ENCODE measurements around the gene HGS. TPM values are rescaled to one million over a fixed set of nuclear protein-coding genes. Genes with fewer than 3 reads are reported as not detected.

The HGS gene
- total RNA-seq, 2 experiments from 2014 or later, result 96.9 to 111 TPM

GRCh38 chr17:81701288-81702071 lies 17.7 kb downstream of the HGS start:
- POLR2A ChIA-PET, result interaction anchor here (0.7 to 5.5 kb wide), 5 partner anchors 8 to 173 kb away, joined by 3 to 54 read pairs (median 8); partner anchors contain the start of genes ARL16 and HGS
- CTCF ChIA-PET, result interaction anchor here (0.7 to 2.3 kb wide), 6 partner anchors 10 to 168 kb away, joined by 3 to 13 read pairs (median 3); partner anchors contain the start of genes ARL16 and HGS
- Mint-ChIP-seq H3K4me3 (peak overlapping the region; percentile 94), H3K27ac (peak overlapping the region; percentile 92), H3K36me3 (peaks cover 36% of the 10 kb centered on the region), H3K9me3 (no peaks in the 10 kb centered on the region), H3K27me3 (no peaks in the 10 kb centered on the region), H3K4me1 (ENCODE audit: low read depth) (peaks cover 31% of the 10 kb centered on the region)
- intact Hi-C loops (cut with micrococcal nuclease), result loop anchor here (2.0 kb wide), 1 partner anchor 17 kb away; the partner anchor contains the start of gene HGS
- peak; percentile 42 for DNase-seq

- peak; percentile 93 for DNase-seq
- Mint-ChIP-seq H3K27ac (peak within 1 kb of the TSS; percentile 92), H3K36me3 (peaks cover 40% of the 10 kb centered on the region), H3K9me3 (no peaks in the 10 kb centered on the region), H3K4me3 (peak within 1 kb of the TSS; percentile 94), H3K4me1 (ENCODE audit: low read depth) (peaks cover 31% of the 10 kb centered on the region), H3K27me3 (no peaks in the 10 kb centered on the region)
- ChIA-PET CTCF (interaction anchor here (1.0 to 2.3 kb wide), 4 partner anchors 10 to 256 kb away, joined by 3 to 13 read pairs (median 6); partner anchors contain the start of genes ARL16 and HGS), POLR2A (interaction anchor here (1.0 to 5.5 kb wide), 13 partner anchors 8 to 395 kb away, joined by 3 to 54 read pairs (median 4); partner anchors contain the start of genes ARL16, HGS, MCRIP1 and P4HB)
- intact Hi-C loops (cut with micrococcal nuclease), result loop anchor here (1.0 to 2.0 kb wide), 2 partner anchors 9 to 18 kb away; partner anchors contain the start of genes HGS and SLC25A10
Measured at GRCh38 chr17:81702934-81703746, 19.3 kb downstream of the HGS start, which contains the start of gene MRPL12. Gene MRPL12 (plus strand): TSS chr17:81703367. CDS start chr17:81703502, 135 bp downstream.

DNA sequence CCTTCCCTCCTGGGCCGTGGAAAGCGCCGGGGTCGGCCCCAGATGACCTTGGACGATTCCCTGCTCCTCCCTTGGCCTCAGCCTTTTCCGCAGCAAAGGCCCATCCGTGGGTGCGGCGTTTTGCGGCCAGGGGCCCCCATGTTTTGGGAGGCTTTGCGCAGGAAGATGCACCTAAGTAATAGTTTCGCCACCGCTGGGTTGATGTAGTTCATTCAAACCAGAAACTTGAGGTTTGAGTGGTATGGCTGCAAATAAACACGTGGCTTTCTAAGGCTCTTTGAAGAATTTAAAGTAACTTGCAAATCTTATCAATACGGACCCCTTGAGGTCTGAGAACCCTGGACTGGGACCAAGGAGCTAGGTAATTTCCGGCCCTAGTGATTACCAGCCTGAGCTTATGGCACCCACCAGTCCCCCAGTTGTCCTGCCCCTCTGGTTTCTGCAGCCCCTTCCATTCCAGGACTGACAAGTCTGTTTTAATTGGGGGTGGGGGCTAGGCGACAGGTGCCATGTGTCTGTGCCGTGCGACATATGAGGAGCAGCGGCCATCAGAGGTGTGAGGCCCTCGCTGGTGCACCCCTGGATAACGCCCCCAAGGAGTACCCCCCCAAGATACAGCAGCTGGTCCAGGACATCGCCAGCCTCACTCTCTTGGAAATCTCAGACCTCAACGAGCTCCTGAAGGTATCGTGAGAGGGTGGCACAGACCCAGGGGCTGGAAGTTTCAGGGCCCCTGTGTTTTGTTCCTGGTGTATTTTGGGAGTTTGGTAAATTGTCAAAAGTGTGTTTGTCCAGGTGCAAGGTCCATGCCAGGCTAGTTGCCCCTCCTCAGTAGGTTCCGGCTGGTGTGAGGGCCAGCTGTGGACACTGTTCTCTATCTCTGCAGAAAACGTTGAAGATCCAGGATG lies 20.2 kb downstream of the HGS start:
- intact Hi-C loops (cut with micrococcal nuclease), result loop anchor here (1.0 to 2.0 kb wide), 2 partner anchors 8 to 19 kb away; partner anchors contain the start of genes HGS and SLC25A10
- peaks cover 27% of the 10 kb centered on the region for H3K4me1 Mint-ChIP-seq (ENCODE audit: low read depth)
- peaks cover 36% of the 10 kb centered on the region for H3K36me3 Mint-ChIP-seq
- H3K9me3 Mint-ChIP-seq, result no peaks in the 10 kb centered on the region
- DNase-seq, result peak; percentile 33
- peak overlapping the region; percentile 69 for H3K27ac Mint-ChIP-seq
- CTCF ChIA-PET, result interaction anchor here (0.7 to 2.3 kb wide), 5 partner anchors 9 to 256 kb away, joined by 3 to 13 read pairs (median 4); partner anchors contain the start of genes ARL16 and HGS
- POLR2A ChIA-PET, result interaction anchor here (0.6 to 5.5 kb wide), 15 partner anchors 7 to 395 kb away, joined by 3 to 54 read pairs (median 4); partner anchors contain the start of genes ARL16, HGS, MCRIP1 and P4HB
- no peaks in the 10 kb centered on the region for H3K27me3 Mint-ChIP-seq
- H3K4me3 Mint-ChIP-seq, result peak overlapping the region; percentile 79

DNA sequence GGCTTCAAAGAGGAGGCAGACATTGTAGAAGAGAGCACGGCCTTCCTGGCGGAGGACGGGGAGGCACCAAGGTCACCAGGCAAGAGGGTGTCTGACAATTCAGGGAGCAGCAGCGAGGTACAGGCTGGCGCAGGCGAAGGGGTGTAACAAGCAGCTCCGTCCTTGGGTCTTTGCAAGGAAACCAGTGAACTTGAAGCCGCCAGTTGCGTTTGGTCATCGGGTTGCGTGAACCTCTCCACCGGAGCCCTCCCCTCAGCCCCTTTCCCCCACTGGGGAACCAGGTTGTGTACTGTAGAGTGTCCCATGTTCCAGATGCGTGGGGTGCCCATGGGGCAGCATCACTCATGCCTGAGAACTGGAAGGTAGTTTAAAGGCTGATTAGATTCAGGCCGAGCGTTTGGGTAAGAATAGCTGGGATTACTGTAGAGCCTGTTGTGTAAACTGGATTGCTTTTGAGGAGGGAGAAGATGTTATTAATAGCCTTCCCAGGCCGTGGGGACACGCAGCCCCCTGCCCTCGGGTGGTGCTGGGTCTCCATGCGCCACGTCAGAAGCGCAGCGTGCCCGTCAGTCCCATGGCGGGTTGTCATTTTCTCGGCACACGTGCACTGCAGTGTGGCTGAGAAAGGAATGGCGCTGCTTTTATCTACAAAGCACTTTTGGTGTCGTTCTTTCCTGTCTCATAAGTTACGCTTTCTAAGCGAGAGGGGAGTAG lies 21.9 kb downstream of the HGS start:
- Mint-ChIP-seq H3K4me3 (peak overlapping the region; percentile 39), H3K36me3 (peaks cover 33% of the 10 kb centered on the region), H3K27me3 (no peaks in the 10 kb centered on the region), H3K9me3 (no peaks in the 10 kb centered on the region), H3K27ac (peak overlapping the region; percentile 24), H3K4me1 (ENCODE audit: low read depth) (peaks cover 30% of the 10 kb centered on the region)
- ChIA-PET CTCF (no interaction called here), POLR2A (interaction anchor here (0.6 to 5.5 kb wide), 2 partner anchors 22 to 417 kb away, joined by 3 to 54 read pairs; partner anchors contain the start of genes ARL16 and HGS)
- DNase-seq, result no peak
- intact Hi-C loops (cut with micrococcal nuclease), result no loop called here

DNA sequence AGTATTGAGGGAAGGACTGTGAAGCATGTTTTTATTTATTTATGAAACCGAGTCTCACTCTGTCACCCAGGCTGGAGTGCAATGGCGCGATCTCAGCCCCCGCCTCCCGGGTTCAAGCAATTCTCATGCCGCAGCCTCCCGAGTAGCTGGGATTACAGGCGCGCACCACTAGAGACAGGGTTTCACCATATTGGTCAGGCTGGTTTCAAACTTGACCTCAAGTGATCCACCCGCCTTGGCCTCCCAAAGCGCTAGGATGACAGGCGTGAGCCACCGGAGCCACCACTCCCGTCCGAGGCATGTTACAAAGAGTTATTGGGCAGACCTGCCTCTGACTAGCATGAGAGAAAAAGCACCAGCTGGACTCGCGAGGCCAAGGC lies 22.4 kb downstream of the HGS start:
- no peak for DNase-seq
- Mint-ChIP-seq H3K4me1 (ENCODE audit: low read depth) (peaks cover 30% of the 10 kb centered on the region), H3K27me3 (no peaks in the 10 kb centered on the region), H3K9me3 (no peaks in the 10 kb centered on the region), H3K27ac (no peak overlapping the region), H3K36me3 (peaks cover 29% of the 10 kb centered on the region), H3K4me3 (no peak overlapping the region)
- CTCF ChIA-PET, result no interaction called here
- intact Hi-C loops (cut with micrococcal nuclease), result no loop called here
- POLR2A ChIA-PET, result interaction anchor here (5.5 kb wide), 1 partner anchor 22 kb away, joined by 54 read pairs; the partner anchor contains the start of genes ARL16 and HGS

GRCh38 chr17:81706757-81707624 lies 23.2 kb downstream of the HGS start:
- DNase-seq, result no peak
- ChIA-PET CTCF (no interaction called here), POLR2A (no interaction called here)
- Mint-ChIP-seq H3K27me3 (no peaks in the 10 kb centered on the region), H3K36me3 (peaks cover 26% of the 10 kb centered on the region), H3K4me1 (ENCODE audit: low read depth) (peaks cover 29% of the 10 kb centered on the region), H3K9me3 (no peaks in the 10 kb centered on the region), H3K27ac (no peak overlapping the region), H3K4me3 (no peak overlapping the region)
- intact Hi-C loops (cut with micrococcal nuclease), result no loop called here

GRCh38 chr17:81707725-81708646 lies 24.2 kb downstream of the HGS start:
- ChIA-PET CTCF (no interaction called here), POLR2A (no interaction called here)
- peaks cover 25% of the 10 kb centered on the region for H3K4me1 Mint-ChIP-seq (ENCODE audit: low read depth)
- H3K27me3 Mint-ChIP-seq, result no peaks in the 10 kb centered on the region
- no peak for DNase-seq
- no peak overlapping the region for H3K27ac Mint-ChIP-seq
- intact Hi-C loops (cut with micrococcal nuclease), result no loop called here
- no peak overlapping the region for H3K4me3 Mint-ChIP-seq
- H3K9me3 Mint-ChIP-seq, result no peaks in the 10 kb centered on the region
- peaks cover 22% of the 10 kb centered on the region for H3K36me3 Mint-ChIP-seq

DNA sequence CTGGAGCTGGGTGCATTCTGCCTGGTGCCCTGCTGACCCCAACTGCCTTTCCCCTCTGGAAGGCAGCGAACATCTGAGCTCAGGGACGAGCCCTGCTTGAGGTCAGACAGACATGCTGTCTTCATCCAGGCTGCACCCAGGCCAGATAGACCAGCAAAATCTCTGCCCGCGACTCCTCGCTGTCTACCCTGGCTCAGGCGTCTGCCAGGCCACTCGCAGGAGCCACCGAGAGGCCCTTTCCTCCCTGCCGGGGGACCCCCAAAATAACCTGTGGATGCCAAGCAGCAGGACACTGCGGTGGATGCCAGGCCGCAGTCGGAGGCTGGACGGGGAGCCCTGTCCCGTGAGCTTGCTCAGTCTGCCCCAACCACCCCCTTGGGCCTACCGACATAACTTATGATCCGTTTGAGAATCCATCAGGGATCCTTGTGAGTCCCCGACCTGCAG lies 25.0 kb downstream of the HGS start:
- intact Hi-C loops (cut with micrococcal nuclease), result no loop called here
- H3K27ac Mint-ChIP-seq, result no peak overlapping the region
- H3K27me3 Mint-ChIP-seq, result no peaks in the 10 kb centered on the region

More for the DNA sequence above, 25.0 kb downstream of the HGS start:
- POLR2A ChIA-PET, result interaction anchor here (0.9 to 3.0 kb wide), 2 partner anchors 25 to 34 kb away, joined by 3 to 12 read pairs; partner anchors contain the start of genes ARL16 and HGS
- peaks cover 28% of the 10 kb centered on the region for H3K4me1 Mint-ChIP-seq (ENCODE audit: low read depth)
- H3K36me3 Mint-ChIP-seq, result peaks cover 22% of the 10 kb centered on the region
- no peaks in the 10 kb centered on the region for H3K9me3 Mint-ChIP-seq
- H3K4me3 Mint-ChIP-seq, result no peak overlapping the region
- DNase-seq, result no peak
- CTCF ChIA-PET, result no interaction called here

Data from activated CD4-positive, alpha-beta memory T cell treated with anti-CD3 and anti-CD28 coated beads for 36 hours (primary cell).